CD14-positive monocyte (primary cell): ENCODE results near the gene RBM38. TPM values are rescaled to one million over a fixed set of nuclear protein-coding genes. Genes with fewer than 3 reads are reported as not detected.

Source experiments
- DNase-seq, 3 donors: peaks; one replicate each; pipeline ENCODE4 v3.0.0-alpha.2; 2011 to 2022
- H2AFZ ChIP-seq: 2 replicates; pipeline ENCODE4 v1.6.0; 2012; ENCODE audit warnings: mild to moderate bottlenecking, low read depth, low read length, inconsistent platforms; ENCODE audit not compliant: insufficient read depth, poor library complexity, severe bottlenecking
- H3K27ac ChIP-seq, 2 donors: 1 replicate in 1 of 2; 2 replicates in 1 of 2; pipeline ENCODE4 v1.5.1; 2012 to 2013; ENCODE audit warnings: low read length in 2 of 2, control low read depth in 1 of 2, inconsistent platforms in 1 of 2, low read depth in 1 of 2, mild to moderate bottlenecking in 1 of 2
- H3K27me3 ChIP-seq, 2 donors: one replicate each; pipeline versions ENCODE4 v1.6.0 to v1.6.1; 2011 to 2013; ENCODE audit warnings: low read length in 2 of 2; ENCODE audit not compliant: control insufficient read depth in 2 of 2, insufficient read depth in 2 of 2
- H3K36me3 ChIP-seq, 2 donors: replicated peaks in 1 of 2; 1 replicate in 1 of 2; 2 replicates in 1 of 2; pipeline versions ENCODE4 v1.5.1 to v1.6.1; 2012 to 2013; ENCODE audit warnings: low read length in 2 of 2, control low read depth in 1 of 2, inconsistent platforms in 1 of 2, mild to moderate bottlenecking in 1 of 2; ENCODE audit not compliant: insufficient read depth in 2 of 2, control insufficient read depth in 1 of 2
- H3K4me1 ChIP-seq, 2 donors: 1 replicate in 1 of 2; 2 replicates in 1 of 2; pipeline versions ENCODE4 v1.5.1 to v1.6.1; 2012 to 2013; ENCODE audit warnings: low read length in 2 of 2, control low read depth in 1 of 2, inconsistent platforms in 1 of 2, mild to moderate bottlenecking in 1 of 2, moderate library complexity in 1 of 2; ENCODE audit not compliant: insufficient read depth in 2 of 2, control insufficient read depth in 1 of 2
- H3K4me2 ChIP-seq: replicated peaks from 2 replicates; pipeline ENCODE3; 2012; ENCODE audit warnings: low read length, moderate library complexity, mild to moderate bottlenecking; ENCODE audit not compliant: poor library complexity, severe bottlenecking; ENCODE audit errors: extremely low read depth
- H3K4me3 ChIP-seq, 3 experiments: fragments of 200-600 bp in 1 of 3; sonication (generic) in 1 of 3; replicated peaks in 1 of 3; 1 replicate in 2 of 3; 2 replicates in 1 of 3; pipeline ENCODE4 v1.5.1; 2011 to 2013; ENCODE audit warnings: low read length in 3 of 3, mild to moderate bottlenecking in 3 of 3, control low read depth in 2 of 3, low read depth in 2 of 3, inconsistent platforms in 1 of 3, moderate library complexity in 1 of 3
- H3K79me2 ChIP-seq: 2 replicates; pipeline ENCODE4 v1.6.0; 2012; ENCODE audit warnings: mild to moderate bottlenecking, control low read depth, inconsistent platforms, low read length, moderate library complexity; ENCODE audit not compliant: insufficient read depth
- H3K9ac ChIP-seq: 2 replicates; pipeline ENCODE4 v1.6.0; 2017; ENCODE audit warnings: low read length, mild to moderate bottlenecking; ENCODE audit not compliant: insufficient read depth, poor library complexity, severe bottlenecking
- H3K9me3 ChIP-seq, 2 donors: replicated peaks in 1 of 2; 1 replicate in 1 of 2; 2 replicates in 1 of 2; pipeline versions ENCODE4 v1.5.1 to v1.6.1; 2012 to 2013; ENCODE audit warnings: low read length in 2 of 2, control low read depth in 1 of 2; ENCODE audit not compliant: control insufficient read depth in 1 of 2, insufficient read depth in 1 of 2
- H4K20me1 ChIP-seq: 2 replicates; pipeline ENCODE4 v1.6.0; 2012; ENCODE audit warnings: mild to moderate bottlenecking, low read length, control low read depth, moderate library complexity; ENCODE audit not compliant: insufficient read depth
- H3K27ac Mint-ChIP-seq, 7 donors: one replicate each; pipeline ENCODE4 v1.8.0; 2020; ENCODE audit warnings: mild to moderate bottlenecking in 7 of 7, mixed read lengths in 7 of 7, moderate library complexity in 6 of 7, inconsistent platforms in 2 of 7
- H3K27me3 Mint-ChIP-seq, 3 donors: one replicate each; pipeline ENCODE4 v1.8.0; 2021 to 2022; ENCODE audit warnings: low read depth in 3 of 3, mild to moderate bottlenecking in 3 of 3, mixed read lengths in 3 of 3, moderate library complexity in 3 of 3, inconsistent platforms in 1 of 3
- H3K36me3 Mint-ChIP-seq, 2 donors: one replicate each; pipeline ENCODE4 v1.8.0; 2020; ENCODE audit warnings: mixed read lengths in 2 of 2, inconsistent platforms in 1 of 2, mild to moderate bottlenecking in 1 of 2
- H3K4me1 Mint-ChIP-seq: one replicate; pipeline ENCODE4 v1.8.0; 2020; ENCODE audit warnings: mild to moderate bottlenecking, mixed read lengths
- H3K4me3 Mint-ChIP-seq, 2 donors: one replicate each; pipeline ENCODE4 v1.8.0; 2020; ENCODE audit warnings: mild to moderate bottlenecking in 2 of 2, mixed read lengths in 2 of 2, moderate library complexity in 1 of 2
- H3K9me3 Mint-ChIP-seq, 7 donors: one replicate each; pipeline ENCODE4 v1.8.0; 2020 to 2022; ENCODE audit warnings: mixed read lengths in 7 of 7, mild to moderate bottlenecking in 6 of 7, moderate library complexity in 6 of 7, inconsistent platforms in 2 of 7
- WGBS: methylation state at CpG from one replicate; pipeline ENCODE4 v1.1.5; 2013; ENCODE audit warnings: missing lambda C conversion rate; ENCODE audit not compliant: insufficient coverage; 5-methylcytosine and 5-hydroxymethylcytosine counted together
- intact Hi-C, 2 donors: fragments of 100-400 bp; cut with micrococcal nuclease; formaldehyde crosslinking; loops; one replicate each; pipeline versions ENCODE4 v1.15.0 to v1.15.1; 2023
- polyA plus RNA-seq, 3 donors: library from polyadenylated mRNA; depleted of rRNA in 1 of 3; unstranded in 2 of 3; stranded (reverse) in 1 of 3; fragments of 300-500 nt in 2 of 3; fragments of >200 nt in 1 of 3; fragmentation: Illumina TruSeq in 2 of 3; gene quantifications; 1 replicate in 2 of 3; 2 replicates in 1 of 3; pipeline ENCODE4 v1.2.3, GENCODE V29; 2012 to 2021
- TF ChIP-seq, protein P1 (sequence below): fragments of 200-600 bp; IDR thresholded peaks from one replicate; pipeline ENCODE4 v1.8.0; 2022; ENCODE audit warnings: antibody characterized with exemption, mild to moderate bottlenecking

Gene RBM38
- polyA plus RNA-seq, 3 donors, result 7.5 to 48.3 (median 17.8) TPM

- H2AFZ ChIP-seq, result no peak overlapping the region
- H3K9ac ChIP-seq, result no peak overlapping the region
- no peaks in the 10 kb centered on the region for H4K20me1 ChIP-seq
- no peak overlapping the region for H3K4me3 Mint-ChIP-seq
- H3K79me2 ChIP-seq, result no peaks in the 10 kb centered on the region
- peaks cover 59 to 74% of the 10 kb centered on the region in 2 donors for H3K4me1 ChIP-seq
- H3K27ac Mint-ChIP-seq, result no peak overlapping the region
- peaks cover 5 to 7% (median 5%) of the 10 kb centered on the region in 3 donors for H3K27me3 Mint-ChIP-seq
- no peak overlapping the region for H3K4me3 ChIP-seq
- H3K36me3 ChIP-seq, result no peaks in the 10 kb centered on the region
- TF ChIP-seq, protein P1, sequence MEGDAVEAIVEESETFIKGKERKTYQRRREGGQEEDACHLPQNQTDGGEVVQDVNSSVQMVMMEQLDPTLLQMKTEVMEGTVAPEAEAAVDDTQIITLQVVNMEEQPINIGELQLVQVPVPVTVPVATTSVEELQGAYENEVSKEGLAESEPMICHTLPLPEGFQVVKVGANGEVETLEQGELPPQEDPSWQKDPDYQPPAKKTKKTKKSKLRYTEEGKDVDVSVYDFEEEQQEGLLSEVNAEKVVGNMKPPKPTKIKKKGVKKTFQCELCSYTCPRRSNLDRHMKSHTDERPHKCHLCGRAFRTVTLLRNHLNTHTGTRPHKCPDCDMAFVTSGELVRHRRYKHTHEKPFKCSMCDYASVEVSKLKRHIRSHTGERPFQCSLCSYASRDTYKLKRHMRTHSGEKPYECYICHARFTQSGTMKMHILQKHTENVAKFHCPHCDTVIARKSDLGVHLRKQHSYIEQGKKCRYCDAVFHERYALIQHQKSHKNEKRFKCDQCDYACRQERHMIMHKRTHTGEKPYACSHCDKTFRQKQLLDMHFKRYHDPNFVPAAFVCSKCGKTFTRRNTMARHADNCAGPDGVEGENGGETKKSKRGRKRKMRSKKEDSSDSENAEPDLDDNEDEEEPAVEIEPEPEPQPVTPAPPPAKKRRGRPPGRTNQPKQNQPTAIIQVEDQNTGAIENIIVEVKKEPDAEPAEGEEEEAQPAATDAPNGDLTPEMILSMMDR, result no peak
- H3K27ac ChIP-seq, result no peak overlapping the region
- no peaks in the 10 kb centered on the region for H3K9me3 ChIP-seq
- peaks cover 66% of the 10 kb centered on the region for H3K4me1 Mint-ChIP-seq
- peaks cover 3 to 4% of the 10 kb centered on the region in 2 donors for H3K36me3 Mint-ChIP-seq
- H3K27me3 ChIP-seq, result no peaks in the 10 kb centered on the region
- H3K9me3 Mint-ChIP-seq, result peaks cover 0 to 6% (median 0%) of the 10 kb centered on the region in 7 donors
- WGBS, result 97% methylated on average over 11 of the region's 13 CpGs
- DNase-seq, result no peak
- H3K4me2 ChIP-seq, result no peak overlapping the region
- intact Hi-C loops, result no loop called here
These were observed 35.1 kb downstream of the RBM38 start for GRCh38 chr20:57426271-57426689.

GRCh38 chr20:57426831-57427230, 35.6 kb downstream of the RBM38 start:
- Histone ChIP-seq H4K20me1 (no peaks in the 10 kb centered on the region), H3K4me2 (no peak overlapping the region), H3K36me3 (no peaks in the 10 kb centered on the region), H3K79me2 (no peaks in the 10 kb centered on the region), H2AFZ (no peak overlapping the region), H3K27me3 (no peaks in the 10 kb centered on the region), H3K4me3 (no peak overlapping the region), H3K9me3 (no peaks in the 10 kb centered on the region), H3K27ac (no peak overlapping the region), H3K4me1 (peaks cover 64 to 80% of the 10 kb centered on the region in 2 donors), H3K9ac (no peak overlapping the region)
- intact Hi-C loops, result no loop called here
- TF ChIP-seq, protein P1, result no peak
- peaks cover 0 to 6% (median 0%) of the 10 kb centered on the region in 7 donors for H3K9me3 Mint-ChIP-seq
- H3K4me3 Mint-ChIP-seq, result no peak overlapping the region
- 100% methylated on average over 3 of the region's 7 CpGs for WGBS
- no peak for DNase-seq
- no peak overlapping the region for H3K27ac Mint-ChIP-seq
- peaks cover 72% of the 10 kb centered on the region for H3K4me1 Mint-ChIP-seq
- H3K36me3 Mint-ChIP-seq, result peaks cover 3 to 4% of the 10 kb centered on the region in 2 donors
- H3K27me3 Mint-ChIP-seq, result peaks cover 4 to 7% (median 5%) of the 10 kb centered on the region in 3 donors
